Tongue (tissue), 2 donors: ENCODE data around the gene KIF12. TPM values are rescaled to one million over a fixed set of nuclear protein-coding genes. Genes with fewer than 3 reads are reported as not detected.

ENCODE experiments used
- DNase-seq: peaks from one replicate; pipeline ENCODE4 v3.0.0-alpha.2; 2015
- total RNA-seq: library from RNA; depleted of rRNA; stranded (reverse); fragments of >200 nt; gene quantifications from one replicate; pipeline ENCODE4 v1.2.3, GENCODE V29; 2014

KIF12 gene
- total RNA-seq, 1 donor from 2014 or later: 0.31 TPM

DNA sequence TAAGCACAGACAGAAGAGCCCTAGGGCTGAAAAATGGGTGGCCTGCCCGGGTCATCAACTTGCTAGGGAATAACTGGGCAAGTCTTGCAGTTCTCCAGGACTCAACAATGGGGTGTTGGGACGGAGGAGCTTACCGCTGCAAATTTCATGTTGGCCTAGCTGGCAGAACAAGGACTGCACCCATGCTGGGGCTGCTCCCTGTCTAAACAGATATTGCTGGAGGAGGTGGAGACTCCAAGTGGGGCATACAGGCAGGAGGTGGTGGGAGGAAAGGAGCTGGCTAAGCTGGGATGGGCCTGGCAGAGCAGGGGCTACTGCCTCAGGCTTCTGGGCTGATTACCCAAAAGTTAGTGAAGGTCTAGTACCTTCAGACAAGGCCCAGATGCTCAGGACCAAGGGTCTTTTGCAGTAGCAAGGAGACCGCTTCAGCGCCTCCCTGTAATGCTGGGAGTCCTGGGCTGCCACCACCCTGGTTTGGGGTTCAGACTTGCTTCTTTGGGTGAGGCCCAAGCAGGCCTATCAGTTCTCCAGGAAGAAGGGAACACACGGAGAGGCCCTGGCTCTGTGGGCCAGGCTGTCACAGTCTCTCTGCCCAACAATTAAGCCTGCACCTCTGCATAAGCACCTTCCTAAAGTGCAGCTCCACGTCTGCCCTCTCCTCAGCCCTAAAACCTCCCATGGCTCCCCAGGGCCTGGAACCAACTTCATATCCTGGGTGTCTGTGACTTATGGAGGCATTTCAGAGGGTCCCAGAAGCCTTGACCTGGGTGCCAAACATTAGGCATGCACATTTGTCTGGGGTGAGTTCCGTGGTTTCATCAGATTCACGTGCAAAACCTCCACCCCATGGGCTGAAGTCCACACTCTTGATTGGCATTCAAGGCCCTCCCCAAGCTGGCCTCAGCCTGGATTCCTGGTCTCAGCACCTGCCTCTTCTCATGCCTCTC lies 24.2 kb upstream of the KIF12 start:
- no peak for DNase-seq

DNA sequence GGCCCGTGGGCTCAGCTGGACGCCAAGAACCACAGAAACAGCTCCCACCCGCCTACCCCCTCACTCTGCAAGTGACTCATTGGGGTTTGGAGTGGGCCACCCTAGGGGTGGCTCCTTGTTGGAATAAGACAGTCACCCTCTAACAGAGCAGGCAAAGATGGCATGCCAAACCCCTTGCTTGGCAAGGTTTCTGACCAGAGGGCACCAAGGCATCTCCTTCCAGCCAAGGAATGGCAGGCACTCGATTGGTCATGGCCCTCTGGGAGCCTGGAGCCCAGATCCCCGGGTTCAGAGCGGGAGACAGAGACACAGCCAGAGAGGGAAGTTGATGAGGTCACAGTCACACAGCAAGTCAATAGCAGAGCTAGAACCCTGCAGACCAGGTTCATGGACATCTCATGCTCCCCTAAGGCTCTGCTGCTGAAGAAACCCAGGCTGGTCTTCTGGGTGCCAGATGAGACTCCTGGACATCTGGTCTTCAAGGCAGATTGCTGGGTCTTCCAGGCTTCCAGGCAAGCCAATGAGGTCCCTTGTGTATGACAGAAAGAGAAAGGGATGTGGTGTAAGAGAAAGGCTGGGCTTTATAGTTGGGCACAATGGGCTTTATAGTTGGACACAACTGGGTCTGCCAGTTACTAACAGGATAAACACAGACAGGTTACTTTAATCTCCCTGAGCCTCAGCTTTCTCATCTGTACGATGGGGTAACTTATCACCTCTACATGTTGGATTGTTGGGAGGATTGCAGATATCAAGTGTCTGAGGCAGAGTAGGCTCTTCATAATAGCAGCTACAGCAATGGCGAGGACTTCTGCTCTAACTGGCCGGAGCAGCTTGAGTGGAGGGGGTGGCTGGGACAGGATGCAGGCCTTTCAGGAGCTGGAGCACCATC lies 23.3 kb upstream of the KIF12 start:
- DNase-seq: no peak

DNA sequence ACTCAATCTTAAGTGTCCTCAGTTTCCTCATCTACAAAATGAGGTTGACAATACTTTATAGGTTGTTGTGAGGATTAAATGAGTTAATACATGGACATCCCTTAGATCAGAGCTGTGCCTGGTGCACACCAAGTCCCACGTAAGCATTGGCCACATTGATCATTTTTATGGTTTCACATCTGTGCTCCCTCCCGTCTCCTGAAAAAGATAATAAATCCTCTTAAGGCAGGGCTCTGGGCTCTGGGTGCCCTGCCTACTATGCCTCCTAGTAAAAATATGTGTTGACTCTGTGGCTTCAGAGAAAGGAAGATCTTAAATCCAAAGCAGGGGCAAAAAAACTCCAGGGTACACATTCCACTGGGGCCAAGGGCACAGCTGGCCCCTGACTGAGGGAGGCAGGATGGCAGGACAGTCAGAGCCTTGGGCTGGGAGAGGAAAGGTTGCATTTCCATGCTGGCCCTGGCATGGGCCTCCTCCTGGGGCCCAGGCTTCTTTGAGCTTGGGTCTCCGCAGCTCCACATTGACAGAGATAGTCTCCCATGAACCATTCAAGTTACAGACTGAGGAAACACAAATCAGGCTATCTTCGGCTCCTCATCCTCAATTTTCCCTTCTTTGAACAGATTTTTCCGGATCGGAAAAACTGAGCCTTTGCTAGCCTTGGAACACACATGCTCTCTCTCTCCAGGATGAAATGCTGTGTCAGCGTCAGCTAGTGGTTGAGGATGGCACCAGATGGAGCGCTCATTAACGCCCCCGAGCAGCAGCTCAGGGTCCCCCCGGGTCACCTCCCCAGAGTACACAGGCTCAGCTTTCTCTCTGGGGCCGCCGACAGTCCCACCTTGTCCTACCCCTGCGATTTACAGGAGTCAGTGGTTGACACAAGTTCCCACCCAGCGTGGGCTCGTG lies 22.4 kb upstream of the KIF12 start:
- DNase-seq: no peak

DNA sequence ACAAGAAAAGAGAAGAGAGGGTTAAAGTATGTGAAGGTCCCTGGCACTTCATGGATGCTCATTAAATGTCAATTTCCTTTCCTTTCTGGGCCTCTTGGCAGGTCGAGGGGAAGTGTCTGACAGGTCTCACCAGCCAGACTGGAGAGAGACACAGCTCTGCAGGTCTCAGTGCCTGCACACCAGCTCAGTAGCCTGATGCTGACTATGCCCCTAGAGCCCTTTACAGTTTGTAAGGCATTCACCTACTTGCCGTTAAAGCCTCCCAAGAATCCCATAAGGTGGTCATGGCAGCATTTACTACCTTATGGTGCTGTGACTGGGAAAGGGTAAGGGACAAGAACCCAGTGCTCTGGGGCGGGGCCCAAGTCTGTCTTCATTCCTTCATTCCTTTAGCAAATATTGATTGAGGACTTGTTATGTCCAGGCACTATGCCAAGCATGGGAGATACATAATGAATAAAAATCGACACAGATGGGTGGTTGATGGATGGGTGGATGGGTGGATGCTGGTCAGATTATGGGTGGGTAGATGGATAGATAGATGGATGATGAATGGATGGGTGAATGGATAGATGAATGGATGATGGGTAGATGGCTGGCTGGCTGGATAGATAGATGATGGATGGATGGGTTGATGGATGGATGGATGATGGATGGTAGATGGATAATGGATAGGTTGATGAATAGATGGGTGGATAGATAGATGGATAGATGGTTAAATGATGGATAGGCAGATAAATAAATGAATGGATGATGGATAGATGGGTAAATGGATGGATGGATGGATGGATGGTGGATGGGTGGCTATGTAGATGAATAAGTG lies 21.3 kb upstream of the KIF12 start:
- no peak for DNase-seq

- no peak for DNase-seq
Observed at GRCh38 chr9:114119242-114120191, 20.4 kb upstream of the KIF12 start.

- peak; percentile 70 for DNase-seq
Observed at GRCh38 chr9:114117996-114118830, 19.1 kb upstream of the KIF12 start.

- no peak for DNase-seq
Observed at GRCh38 chr9:114117614-114117995, 18.5 kb upstream of the KIF12 start.

GRCh38 chr9:114116126-114116747 lies 17.1 kb upstream of the KIF12 start:
- DNase-seq: peak; percentile 26

DNA sequence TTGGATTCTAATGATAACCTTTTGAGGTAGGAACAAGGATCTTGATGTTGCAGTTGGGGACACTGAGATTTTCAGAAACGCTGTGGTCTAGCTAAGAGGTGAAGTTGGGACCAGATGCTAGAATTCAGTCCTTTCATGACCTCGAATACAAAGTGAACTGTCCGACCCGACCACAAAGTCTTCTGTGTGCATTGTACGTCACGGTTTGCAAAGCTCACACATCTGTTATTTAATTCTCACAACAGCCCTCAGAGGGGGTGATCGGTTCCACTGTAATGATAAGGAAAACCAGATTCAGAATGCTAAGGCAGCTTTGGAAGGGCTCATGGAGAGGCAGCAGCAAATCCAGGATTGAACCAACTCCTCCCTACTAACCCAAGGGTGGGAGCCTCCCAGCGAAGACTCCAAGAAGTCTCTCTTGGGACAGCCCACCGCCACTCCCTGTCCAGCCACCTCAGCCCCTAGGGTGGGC lies 16.6 kb upstream of the KIF12 start:
- DNase-seq: peak; percentile 48

DNA sequence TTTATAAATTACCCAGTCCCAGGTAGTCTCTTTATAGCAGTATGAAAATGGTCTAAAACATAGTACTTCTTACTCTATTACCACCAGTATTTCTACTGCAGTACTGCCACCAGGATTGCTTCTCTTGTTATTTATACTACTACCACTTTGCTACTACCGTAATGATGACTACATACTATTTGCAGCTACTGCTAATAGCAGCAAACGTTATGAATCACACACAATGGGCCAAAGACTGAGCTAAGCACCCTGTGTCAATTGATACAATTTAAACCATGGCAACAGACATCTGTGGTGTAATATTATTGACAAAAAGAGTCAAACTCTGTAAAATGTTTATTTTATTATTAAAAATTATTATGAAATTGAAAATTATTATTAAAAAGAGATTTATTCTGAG lies 15.3 kb upstream of the KIF12 start:
- no peak for DNase-seq

DNA sequence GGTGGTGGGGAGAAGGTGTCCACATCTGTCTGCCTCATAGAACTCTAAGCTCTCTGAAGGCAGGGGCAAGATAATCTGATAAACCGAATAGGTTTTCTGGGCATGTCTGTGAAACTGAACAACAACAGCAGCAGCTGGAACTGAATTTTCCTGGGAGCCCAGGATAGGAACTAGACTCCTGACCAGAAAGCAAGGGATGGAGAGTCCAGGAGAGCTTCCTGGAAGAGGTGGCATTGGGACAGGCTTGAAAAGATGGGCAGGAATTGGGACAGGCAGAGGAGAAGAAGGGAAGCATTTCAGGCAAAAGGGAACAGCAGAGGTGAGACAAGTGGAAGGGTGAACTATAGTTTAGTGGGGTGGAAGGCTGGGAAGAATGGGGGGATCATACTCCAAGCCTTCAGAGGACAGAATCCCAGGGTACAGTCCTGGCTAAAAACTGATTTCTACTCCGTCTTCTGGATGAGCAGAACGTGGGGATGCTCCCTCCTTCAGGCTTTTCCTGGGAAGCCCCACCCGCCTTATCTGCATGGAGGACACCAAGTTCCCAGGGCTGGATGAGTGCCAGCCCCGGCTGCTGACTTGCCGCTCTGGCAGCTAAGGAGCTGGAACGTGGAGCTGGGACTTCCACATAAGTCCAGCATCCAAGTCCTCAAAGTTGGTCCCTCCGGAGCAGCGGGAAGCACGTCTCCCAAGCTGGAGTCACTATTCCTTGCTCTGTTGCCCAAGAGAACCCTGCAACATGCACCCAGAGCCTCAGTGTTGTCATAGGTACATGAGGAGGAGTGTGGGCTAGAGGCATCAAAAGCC lies 13.9 kb upstream of the KIF12 start:
- DNase-seq: peak; percentile 70

DNA sequence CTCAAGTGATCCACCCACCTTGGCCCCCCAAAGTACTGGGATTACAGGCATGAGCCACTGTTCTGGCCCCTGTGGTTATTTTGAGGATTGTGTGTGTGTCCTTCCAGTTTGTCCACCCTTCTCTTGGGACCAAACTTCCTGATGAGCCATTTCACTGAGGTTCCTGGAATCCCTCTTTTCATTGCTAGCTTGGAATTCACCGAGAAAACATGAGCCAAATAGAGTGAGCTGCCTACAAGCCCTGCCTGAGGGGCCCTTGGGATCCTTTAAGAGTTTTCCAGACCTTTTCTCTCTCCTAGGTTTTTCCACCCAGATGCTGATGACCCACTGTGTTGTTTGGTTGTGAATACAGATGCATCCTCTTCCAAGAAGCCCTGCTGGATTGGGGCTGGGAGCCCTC lies 13.2 kb upstream of the KIF12 start:
- DNase-seq: no peak

DNA sequence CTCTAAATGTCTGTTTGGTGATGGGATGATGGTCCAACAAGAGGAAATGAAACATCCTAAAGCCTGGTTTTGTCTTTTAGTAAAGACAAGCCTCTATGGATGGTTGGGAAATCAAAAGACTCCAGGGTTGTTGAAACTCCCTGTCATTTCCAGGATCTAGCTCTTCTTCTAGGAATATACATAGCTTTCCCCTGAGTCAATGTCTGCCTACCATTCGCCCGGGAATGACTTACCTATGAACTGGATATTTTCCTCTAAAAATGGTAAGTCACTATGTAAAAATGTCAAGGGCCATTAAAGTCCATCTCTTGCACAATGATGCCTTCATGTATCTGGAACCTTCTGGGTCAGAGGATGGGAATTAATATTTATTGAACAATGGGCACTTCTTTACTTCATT lies 11.1 kb upstream of the KIF12 start:
- DNase-seq: no peak

DNA sequence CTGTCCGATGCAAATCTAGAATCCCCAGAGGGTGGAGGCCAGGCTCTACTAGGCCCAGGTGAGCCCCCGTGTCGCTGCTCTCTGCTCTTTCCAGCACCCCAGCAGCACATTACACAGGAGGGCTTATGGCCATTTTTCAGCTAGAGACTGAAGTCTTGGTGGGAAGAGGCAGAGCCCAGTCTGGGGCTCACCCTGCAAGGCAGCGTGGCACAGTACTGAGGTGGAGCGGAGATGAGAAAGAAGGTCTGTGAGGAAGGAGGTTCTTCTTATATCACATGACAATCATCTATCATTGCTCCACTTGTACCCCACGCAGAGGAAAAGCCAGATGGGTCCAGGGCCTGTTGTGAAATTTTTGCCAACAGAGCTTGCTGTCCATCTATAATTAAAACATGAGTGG lies 10.0 kb upstream of the KIF12 start:
- DNase-seq: no peak

DNA sequence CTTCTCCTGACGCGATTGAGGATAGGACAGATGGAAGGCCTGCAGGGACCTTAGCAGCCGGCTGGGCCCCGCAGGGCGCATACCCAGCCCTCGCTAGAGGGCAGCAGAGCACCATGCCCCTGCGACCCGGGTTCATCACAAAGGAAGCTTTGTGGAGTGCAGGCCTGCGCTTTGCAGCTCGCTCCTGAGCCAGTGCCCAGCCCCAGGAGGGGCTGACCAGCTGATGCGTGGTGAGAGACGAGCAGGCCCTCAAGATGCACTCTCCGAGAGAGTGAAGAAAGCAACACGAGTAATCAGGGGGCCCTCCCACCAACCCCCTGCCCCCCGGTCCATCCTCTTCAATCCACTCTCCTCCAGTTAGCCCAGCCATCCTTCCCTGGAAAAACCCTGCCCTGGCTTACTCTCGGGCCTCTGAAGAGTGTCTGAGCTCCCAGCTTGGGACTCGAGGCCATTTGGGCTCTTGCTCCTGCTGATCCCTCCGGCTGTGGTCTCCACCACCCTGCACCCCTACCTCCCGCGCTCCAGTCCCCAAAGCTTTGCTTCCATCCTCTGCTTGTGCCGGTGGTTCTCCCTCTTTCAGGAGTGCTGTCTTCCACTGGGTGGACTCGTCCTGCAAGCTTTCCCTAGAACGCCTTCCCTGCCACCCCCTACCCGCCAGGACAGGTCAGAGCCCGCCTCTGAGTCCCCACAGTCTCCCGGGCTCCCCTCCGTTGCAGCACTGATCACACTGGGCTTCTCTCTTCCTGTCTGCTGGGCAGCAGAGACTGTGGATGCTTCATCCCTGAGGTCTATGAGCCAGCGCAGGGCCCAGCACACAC lies 9.1 kb upstream of the KIF12 start:
- peak; percentile 93 for DNase-seq

DNA sequence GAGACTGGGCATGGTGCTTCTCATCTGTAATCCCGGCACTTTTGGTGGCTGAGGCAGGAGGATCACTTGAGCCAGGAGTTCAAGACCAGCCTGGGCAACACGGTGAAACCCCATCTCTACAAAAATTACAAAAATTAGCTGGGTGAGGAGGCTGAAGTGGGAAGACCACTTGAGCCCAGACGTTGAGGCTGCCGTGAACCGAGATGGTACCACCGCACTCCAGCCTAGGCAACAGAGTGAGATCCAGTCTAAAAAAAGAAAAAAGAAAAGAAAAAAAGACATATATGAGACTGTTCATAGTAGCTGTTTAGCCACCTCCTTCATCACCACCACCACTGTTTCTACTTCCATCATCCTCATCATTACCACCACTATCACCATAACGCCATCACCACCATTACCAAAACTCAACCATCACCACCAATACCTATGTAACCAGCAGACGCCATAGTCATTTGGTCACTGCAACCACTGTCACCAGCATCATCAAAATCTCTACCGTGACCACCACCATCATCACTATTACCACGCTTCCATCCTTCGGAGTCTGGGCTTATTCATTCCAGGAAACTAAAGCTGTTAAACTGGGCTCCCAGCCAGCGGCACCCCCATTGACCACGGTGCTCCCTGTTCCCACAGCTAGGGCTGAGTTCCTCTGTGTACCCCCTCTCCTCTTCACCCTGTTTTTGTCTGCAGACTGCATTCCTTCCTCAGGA lies 8.4 kb upstream of the KIF12 start:
- DNase-seq: no peak
